Ecto neural progenitor cell (in vitro differentiated cells): ENCODE data around the gene CDHR1.
"Not testable (repeated sequence)": the region's sequence is repeated elsewhere in the genome, so short reads cannot be mapped to it uniquely, and the experiment has no call there.

ENCODE experiments used
- DNase-seq: peaks from one replicate; pipeline ENCODE4 v3.0.0-alpha.2; 2018; ENCODE audit warnings: low spot score

The CDHR1 gene

GRCh38 chr10:84175436-84175835 is 18.9 kb upstream of the CDHR1 start:
- no peak for DNase-seq

- DNase-seq, result no peak
Measured at GRCh38 chr10:84176351-84176750, 18.0 kb upstream of the CDHR1 start.

- no peak for DNase-seq
Measured at GRCh38 chr10:84176836-84177474, 17.4 kb upstream of the CDHR1 start.

GRCh38 chr10:84177541-84178141 is 16.7 kb upstream of the CDHR1 start:
- no peak for DNase-seq

GRCh38 chr10:84178160-84178609 is 16.2 kb upstream of the CDHR1 start:
- DNase-seq, result no peak

- DNase-seq, result no peak
Measured at GRCh38 chr10:84179059-84179710, 15.2 kb upstream of the CDHR1 start.

GRCh38 chr10:84180386-84180785 is 14.0 kb upstream of the CDHR1 start:
- DNase-seq, result not testable (repeated sequence)

- no peak for DNase-seq
Measured at GRCh38 chr10:84181631-84182030, 12.7 kb upstream of the CDHR1 start.

GRCh38 chr10:84184517-84184916 is 9.8 kb upstream of the CDHR1 start:
- no peak for DNase-seq

GRCh38 chr10:84185526-84186175 is 8.7 kb upstream of the CDHR1 start:
- DNase-seq, result no peak

- no peak for DNase-seq
Measured at GRCh38 chr10:84188815-84189214, 5.5 kb upstream of the CDHR1 start.

- DNase-seq, result no peak
Measured at GRCh38 chr10:84190621-84191020, 3.7 kb upstream of the CDHR1 start.

- DNase-seq, result no peak
Measured at GRCh38 chr10:84191106-84191505, 3.2 kb upstream of the CDHR1 start.

GRCh38 chr10:84193327-84193726 is 1.0 kb upstream of the CDHR1 start:
- DNase-seq, result no peak

- DNase-seq, result peak; percentile 59
Measured at GRCh38 chr10:84193846-84194423, 402 bp upstream of the CDHR1 start.

GRCh38 chr10:84195044-84195830 is 900 bp downstream of the CDHR1 start:
- no peak for DNase-seq

- DNase-seq, result no peak
Measured at GRCh38 chr10:84196083-84196482, 1.7 kb downstream of the CDHR1 start.

- no peak for DNase-seq
Measured at GRCh38 chr10:84196941-84197340, 2.6 kb downstream of the CDHR1 start.

- no peak for DNase-seq
Measured at GRCh38 chr10:84197643-84198042, 3.3 kb downstream of the CDHR1 start.

- DNase-seq, result no peak
Measured at GRCh38 chr10:84198206-84198915, 4.0 kb downstream of the CDHR1 start.
